Measurements from ENCODE around the gene C1orf56.

DNA sequence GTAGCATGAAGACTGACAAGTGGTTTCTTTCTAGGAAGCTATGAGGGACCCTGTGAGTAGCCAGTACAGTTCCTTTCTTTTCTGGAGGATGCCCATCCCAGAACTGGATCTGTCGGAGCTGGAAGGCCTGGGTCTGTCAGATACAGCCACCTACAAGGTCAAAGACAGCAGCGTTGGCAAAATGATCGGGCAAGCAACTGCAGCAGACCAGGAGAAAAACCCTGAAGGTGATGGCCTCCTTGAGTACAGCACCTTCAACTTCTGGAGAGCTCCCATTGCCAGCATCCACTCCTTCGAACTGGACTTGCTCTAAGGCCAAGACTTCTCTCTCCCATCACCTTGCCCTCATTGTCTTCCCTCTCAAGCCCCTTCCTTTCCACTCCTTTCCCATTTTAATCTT lies 19.6 kb downstream of the C1orf56 start:
- TF ChIP-seq, protein P1, sequence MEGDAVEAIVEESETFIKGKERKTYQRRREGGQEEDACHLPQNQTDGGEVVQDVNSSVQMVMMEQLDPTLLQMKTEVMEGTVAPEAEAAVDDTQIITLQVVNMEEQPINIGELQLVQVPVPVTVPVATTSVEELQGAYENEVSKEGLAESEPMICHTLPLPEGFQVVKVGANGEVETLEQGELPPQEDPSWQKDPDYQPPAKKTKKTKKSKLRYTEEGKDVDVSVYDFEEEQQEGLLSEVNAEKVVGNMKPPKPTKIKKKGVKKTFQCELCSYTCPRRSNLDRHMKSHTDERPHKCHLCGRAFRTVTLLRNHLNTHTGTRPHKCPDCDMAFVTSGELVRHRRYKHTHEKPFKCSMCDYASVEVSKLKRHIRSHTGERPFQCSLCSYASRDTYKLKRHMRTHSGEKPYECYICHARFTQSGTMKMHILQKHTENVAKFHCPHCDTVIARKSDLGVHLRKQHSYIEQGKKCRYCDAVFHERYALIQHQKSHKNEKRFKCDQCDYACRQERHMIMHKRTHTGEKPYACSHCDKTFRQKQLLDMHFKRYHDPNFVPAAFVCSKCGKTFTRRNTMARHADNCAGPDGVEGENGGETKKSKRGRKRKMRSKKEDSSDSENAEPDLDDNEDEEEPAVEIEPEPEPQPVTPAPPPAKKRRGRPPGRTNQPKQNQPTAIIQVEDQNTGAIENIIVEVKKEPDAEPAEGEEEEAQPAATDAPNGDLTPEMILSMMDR (conservative IDR thresholded peaks at IDR 0.05 in 1 of 2, IDR thresholded peaks at IDR 0.05 in 1 of 2; ENCODE audit: low read depth in 1 of 2, low read length in 2 of 2) = no peak
- no peak for TF ChIP-seq EZH2 (IDR thresholded peaks at IDR 0.05; ENCODE audit: low read length, missing control alignments)

All from fibroblast of lung (primary cell).